Fibroblast of lung (primary cell): ENCODE measurements around the gene ELOVL2.

ENCODE experiments used
- EZH2 ChIP-seq: IDR thresholded peaks from 2 replicates; pipeline ENCODE4 v1.5.1; 2012; ENCODE audit warnings: low read length, control low read depth, mild to moderate bottlenecking; ENCODE audit errors: missing control alignments
- TF ChIP-seq, protein P1 (sequence below), 2 donors: IDR thresholded peaks in 1 of 2; conservative IDR thresholded peaks in 1 of 2; 1 replicate in 1 of 2; 2 replicates in 1 of 2; pipeline ENCODE4 v1.5.1; 2011 to 2012; ENCODE audit warnings: low read length in 2 of 2, control low read depth in 1 of 2, inconsistent platforms in 1 of 2, low read depth in 1 of 2, mild to moderate bottlenecking in 1 of 2

DNA sequence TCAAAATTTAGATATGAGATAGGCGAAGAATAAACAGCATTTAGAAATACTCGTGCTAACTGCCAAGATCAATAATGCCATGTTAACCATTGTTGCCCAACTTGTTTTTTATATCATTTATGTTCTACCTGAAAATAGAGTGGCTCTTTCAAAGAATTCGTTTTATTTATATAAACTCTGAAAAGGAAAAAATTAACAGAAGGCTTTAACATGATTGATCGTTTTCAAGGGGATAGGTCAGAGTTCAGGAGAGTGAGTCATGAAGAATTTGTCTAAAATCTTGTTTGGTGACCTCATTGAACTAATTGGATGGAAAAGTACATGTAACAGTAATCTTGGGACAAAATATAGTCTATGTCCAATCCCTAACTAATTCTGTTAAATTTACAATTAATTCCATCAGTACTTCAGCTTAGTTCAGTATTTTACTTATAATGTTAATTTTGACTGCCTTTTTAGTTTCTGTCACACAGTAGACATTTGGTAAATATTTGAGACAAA, 11.1 kb upstream of the ELOVL2 start:
- TF ChIP-seq, protein P1, sequence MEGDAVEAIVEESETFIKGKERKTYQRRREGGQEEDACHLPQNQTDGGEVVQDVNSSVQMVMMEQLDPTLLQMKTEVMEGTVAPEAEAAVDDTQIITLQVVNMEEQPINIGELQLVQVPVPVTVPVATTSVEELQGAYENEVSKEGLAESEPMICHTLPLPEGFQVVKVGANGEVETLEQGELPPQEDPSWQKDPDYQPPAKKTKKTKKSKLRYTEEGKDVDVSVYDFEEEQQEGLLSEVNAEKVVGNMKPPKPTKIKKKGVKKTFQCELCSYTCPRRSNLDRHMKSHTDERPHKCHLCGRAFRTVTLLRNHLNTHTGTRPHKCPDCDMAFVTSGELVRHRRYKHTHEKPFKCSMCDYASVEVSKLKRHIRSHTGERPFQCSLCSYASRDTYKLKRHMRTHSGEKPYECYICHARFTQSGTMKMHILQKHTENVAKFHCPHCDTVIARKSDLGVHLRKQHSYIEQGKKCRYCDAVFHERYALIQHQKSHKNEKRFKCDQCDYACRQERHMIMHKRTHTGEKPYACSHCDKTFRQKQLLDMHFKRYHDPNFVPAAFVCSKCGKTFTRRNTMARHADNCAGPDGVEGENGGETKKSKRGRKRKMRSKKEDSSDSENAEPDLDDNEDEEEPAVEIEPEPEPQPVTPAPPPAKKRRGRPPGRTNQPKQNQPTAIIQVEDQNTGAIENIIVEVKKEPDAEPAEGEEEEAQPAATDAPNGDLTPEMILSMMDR (conservative IDR thresholded peaks at IDR 0.05 in 1 of 2, IDR thresholded peaks at IDR 0.05 in 1 of 2; ENCODE audit: low read depth in 1 of 2, low read length in 2 of 2), result no peak
- no peak for TF ChIP-seq EZH2
